GM19023 (cell line): Measurements from ENCODE around the gene LRRC46.

Experiments
- ATAC-seq: cut with Tn5 transposase; IDR thresholded peaks from one replicate; pipeline ENCODE4 v1.9.1; 2021; ENCODE audit warnings: mild to moderate bottlenecking, moderate library complexity; ENCODE audit not compliant: unreplicated experiment

Gene LRRC46

DNA sequence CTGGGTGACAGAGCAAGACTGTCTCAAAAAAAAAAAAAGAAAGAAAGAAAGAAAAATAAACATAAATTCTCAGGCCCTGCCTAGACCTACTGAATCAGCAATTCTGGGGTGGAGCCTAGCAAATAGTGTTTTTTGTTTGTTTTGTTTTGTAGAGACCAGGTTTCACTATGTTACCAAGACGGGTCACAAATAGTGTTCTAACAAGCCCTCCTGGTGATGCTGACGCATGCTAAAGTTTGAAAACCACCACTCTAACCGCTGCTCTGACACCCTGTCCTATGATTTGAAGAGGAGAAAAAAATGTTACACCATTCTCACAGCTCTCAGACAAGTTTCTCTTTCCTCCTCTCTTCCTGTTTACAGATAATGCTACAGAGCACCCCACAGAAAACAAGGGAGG is 1.6 kb upstream of the LRRC46 start:
- ATAC-seq: no peak

DNA sequence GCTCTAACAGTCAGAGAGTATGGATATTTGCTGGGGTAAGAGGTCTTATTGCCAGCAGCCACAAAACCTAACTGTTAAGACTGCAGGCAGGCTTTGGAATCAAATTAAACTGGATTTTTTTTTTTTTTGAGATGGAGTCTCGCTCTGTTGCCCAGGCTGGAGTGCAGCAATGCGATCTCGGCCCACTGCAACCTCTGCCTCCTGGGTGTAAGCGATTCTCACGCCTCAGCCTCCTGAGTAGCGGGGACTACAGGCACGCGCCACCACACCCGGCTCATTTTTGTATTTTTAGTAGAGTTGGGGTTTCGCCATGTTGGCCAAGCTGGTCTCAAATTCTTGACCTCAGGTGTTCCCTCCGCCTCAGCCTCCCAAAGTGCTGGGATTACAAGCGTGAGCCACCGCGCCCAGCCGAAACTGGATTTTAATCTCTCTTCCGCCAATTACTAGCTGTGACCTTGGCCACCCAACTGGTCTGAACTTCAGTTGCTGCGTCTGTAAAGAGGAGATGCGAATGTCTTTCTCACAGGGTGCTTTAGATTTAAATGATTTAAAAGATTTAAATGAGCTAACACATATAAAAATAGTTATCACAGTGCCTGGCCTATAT is 971 bp upstream of the LRRC46 start:
- ATAC-seq: no peak

DNA sequence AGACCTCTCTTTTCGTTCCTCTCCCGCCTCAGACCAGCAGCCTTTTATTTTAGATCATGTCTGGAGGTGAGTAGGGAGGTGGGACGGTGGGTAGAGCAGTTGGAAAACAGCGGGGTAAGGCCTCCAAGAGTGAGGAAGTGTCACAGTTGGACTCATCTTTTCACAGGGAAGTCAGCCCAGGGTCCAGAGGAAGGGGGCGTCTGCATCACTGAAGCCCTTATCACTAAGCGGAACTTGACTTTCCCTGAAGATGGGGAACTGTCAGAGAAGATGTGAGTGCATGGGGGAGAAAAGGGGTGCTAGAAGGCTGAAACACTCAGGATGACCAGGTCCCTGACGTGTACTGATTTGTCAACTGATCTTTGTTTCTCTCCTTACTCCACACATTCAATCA is 461 bp downstream of the LRRC46 start:
- ATAC-seq: no peak

DNA sequence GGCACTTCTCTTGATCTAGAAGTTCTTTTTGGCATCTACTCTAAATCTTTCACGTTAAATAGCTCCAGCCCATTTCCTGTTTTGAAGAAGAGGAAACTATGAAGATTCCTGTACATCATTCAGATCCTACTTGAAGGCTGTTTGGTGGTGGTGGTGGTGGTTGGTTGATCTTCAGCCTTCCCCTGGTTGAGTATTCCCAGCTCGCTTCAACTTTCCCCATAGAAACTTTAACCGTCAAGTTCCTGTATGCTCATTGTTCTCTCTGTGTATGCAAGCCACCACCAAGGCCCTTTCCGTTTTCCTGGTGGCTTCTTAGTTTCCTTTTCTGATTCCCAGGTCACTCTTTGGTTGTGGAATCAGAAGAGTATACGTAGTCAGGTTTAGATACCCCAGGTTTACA is 3.3 kb downstream of the LRRC46 start:
- no peak for ATAC-seq

DNA sequence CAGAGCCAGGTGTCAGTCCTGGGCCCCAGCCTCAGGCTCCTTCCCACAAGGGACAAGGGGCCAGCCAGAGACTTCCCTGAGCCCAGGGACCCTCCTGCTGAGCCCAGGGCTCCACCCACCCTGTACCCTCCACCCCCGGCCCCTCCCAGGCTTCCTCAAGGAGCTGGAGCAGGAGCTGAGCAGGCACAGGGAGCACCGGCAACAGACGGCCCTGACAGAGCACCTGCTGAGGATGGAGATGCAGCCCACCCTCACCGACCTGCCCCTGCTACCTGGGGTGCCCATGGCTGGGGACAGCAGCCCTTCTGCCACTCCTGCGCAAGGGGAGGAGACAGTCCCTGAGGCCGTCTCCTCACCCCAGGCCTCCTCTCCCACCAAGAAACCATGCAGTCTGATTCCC is 5.1 kb downstream of the LRRC46 start:
- no peak for ATAC-seq

DNA sequence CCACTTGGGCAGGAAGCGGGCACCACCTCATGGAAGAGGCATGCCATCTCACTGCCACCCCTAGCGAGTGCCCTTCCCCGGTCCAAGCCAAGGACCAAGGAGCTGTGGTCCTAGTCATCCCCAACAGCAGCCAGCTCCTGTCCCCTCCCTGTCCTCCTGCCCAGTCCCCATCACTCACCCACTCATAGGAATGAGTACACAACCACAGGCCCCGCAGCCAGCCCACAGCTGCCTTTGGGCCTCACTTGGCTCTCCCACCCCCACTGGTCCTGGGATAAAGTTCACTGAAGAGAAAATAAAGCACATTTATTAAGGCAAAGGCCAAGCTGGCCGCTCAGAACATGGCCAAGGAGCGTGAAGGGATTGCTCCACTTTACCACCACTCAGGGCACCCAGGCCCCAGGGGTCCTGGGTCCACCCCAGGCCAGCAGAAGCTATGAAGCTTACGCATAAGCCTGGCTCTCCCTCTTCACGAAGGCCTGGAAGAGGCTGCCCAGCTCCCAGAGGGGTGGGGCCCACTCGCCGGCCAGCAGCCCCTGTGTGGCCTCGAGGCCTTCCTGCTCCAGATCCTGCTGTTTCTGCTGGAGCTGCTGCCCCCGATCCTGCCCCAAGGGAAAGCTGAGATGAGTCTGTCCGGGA is 6.0 kb downstream of the LRRC46 start:
- no peak for ATAC-seq

DNA sequence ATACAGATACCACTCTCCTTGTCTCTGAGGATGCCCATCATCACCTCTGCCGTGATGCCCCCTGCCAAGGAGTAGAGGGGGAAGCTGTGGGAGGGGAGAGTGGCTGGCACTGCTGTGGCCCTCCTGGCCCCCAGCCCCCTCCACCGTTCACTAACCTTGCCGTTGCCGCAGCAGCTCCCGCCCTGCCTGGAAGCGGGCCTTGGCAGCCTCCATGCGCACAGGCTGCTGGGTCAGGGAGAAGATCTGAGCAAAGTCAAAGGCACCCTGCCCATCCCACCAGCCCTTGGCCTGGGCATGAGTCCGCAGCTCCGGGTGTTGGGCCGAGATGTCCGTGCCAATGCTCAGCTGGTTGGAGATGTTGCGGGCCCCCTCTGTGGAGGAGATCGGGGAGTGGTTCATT is 7.2 kb downstream of the LRRC46 start:
- no peak for ATAC-seq

DNA sequence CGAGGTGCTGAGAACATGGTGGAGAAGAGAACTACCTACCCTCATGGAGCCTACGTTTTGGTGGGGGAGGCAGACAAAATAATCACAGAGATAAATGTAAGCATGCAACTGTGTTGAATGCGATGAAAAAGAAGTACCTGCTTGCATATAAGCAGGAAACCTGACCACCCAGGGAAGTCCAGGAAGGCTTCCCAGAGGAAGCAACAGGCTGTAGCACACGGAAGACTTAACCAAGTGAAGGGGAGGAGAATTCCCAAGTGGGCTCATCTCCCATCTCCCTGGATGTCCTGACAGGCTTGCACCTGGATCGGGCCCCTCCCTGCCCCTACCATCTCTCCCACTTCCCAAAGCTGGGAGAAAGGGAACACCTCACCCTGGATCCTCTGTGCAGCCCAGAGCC is 7.6 kb downstream of the LRRC46 start:
- ATAC-seq: no peak

DNA sequence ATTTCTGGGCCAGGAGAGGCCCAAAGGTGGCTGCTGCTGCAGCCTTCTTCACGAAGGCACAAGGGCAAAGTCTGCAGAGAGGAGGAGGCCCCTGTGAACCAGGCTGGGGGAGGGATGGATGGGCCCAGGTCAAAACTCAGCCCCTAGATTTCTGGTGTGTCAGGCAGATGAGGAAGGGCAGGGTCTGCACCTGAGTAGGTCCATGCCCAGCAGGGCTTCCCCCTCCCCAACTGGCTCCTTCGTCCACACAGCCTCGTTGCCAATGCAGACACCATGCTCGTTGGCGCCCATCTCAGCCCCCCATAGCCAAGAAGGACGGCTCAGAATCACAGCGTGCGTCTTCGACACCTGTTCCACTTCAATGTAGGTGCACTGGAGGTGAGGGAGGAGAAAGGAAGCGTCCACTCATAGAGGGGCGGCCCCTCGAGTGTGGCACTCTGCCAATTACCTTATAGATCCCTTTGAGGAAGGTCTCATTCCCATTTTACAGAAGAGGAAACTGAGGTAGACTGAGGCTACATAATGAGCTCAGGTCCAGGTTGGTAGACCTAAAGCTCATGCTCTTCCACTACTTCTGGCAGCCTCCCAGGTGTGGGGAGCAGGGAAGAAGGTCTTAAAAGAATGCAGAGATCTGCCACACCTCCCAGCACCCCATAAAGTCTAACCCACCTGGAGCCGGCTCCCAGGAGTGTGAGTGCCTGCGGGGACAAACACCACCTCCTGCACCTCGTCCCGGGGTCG is 8.7 kb downstream of the LRRC46 start:
- ATAC-seq: no peak

DNA sequence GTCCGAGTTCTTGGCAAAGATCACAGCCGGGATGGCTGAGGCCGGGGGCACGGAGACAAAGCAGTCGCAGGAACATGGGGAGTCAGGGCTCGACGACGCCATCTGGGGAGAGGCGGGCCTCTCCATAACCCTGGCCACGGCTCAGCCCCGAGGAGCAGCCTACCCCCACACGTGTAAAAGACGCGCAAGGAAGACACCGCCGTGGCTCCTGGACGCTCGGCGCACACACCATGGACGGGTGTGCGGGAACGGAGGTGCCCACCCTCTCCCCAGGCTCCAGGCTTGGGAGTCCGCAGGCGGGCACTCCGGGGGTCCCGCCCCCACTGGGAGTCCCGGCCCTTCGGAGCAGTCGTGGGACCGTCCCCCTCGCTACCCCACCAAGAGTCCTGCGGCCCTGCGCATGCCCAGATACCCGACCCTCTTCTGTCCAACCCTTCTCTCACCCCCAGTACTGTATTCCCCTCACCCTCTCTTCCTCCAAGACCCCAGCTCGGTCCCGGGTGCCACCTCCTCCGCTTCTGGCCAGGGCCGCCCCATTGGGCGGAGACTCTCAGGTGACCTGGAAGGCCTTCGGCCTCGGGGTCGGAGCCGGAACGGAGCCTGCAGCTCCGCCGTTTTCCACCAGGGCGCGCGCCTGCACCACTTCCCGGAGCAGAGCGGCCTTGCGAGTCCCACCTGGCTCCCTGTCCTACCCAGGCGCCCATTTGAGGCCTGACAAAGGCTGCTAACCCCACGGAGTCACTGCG is 9.4 kb downstream of the LRRC46 start, which contains the start of gene SCRN2:
TSS of gene SCRN2 (minus strand) at position 532 of the 746 bp plus-strand sequence. CDS start at position 102, 430 bp downstream.
- peak; percentile 89 for ATAC-seq

DNA sequence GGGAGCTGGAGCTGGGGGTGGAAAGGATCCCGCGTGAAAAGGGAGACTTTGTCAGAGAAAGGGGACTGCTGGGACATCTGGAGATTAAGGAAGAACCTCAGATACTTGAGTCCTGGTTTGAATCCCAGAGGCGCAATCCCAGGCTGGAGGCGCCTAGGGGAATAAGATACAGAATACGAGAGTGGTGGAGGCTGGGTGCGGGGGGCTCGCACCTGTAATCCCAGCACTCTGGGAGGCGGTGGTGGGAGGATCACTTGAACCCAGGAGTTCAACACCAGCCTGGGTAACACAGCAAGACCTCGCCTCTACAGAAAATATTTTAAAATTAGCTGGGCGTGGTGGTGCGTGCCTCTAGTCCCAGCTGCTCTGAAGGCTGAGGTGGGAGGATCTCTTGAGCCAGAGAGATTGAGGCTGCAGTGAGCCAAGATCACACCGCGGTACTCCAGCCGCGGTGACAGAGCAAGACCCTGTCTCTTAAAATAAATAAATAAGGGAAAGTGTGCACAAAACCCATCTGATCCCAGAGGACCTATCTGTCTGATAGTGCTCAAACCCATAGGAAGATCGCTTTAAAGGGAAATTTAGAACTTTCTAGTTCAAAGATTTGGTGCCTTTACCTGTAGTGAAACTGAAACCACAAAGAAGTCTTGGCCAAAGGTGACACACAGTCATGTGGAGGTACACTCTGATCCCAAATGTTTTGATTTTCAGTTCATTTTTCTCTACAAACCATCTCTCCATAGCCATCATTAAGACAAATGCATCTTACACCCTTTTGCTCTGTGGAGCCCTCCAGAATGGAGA is 10.2 kb downstream of the LRRC46 start:
- no peak for ATAC-seq

DNA sequence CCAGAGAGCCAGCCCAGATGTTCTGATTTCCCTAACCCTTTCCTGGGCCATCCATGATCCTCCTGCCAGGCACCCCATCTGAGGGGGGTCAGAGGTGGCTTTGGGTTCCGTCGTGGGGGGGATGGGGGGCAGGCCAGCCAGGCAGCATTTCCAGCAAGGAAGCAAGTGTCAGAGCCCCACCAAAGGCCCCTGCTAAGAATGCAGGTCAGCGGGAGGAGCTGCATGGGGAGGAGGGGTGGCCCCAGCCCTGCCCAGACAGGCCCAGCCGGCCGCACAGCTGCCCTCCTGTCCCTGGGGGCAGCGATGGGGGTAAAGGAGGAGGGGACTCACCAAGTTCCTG is 11.9 kb downstream of the LRRC46 start:
- ATAC-seq: no peak

DNA sequence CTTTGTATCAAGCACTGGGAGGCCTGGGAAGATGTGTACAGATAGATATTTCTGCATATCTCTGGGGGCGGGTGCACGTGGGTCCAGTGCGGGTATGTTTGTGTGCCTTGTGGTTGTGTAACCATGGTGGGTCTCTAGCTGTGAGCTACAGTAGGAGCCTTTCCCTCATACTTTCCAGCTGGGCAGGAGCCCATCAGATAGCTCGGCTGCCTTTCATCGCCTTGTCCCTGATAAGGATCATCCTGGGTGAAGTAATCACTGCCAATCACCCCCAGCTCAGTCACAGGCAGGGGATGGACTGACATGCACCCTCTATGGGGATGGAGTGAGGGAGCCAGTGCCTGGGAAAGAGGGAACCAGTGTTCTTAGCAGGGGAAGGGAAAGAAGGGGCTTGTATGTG is 12.8 kb downstream of the LRRC46 start:
- ATAC-seq: no peak

DNA sequence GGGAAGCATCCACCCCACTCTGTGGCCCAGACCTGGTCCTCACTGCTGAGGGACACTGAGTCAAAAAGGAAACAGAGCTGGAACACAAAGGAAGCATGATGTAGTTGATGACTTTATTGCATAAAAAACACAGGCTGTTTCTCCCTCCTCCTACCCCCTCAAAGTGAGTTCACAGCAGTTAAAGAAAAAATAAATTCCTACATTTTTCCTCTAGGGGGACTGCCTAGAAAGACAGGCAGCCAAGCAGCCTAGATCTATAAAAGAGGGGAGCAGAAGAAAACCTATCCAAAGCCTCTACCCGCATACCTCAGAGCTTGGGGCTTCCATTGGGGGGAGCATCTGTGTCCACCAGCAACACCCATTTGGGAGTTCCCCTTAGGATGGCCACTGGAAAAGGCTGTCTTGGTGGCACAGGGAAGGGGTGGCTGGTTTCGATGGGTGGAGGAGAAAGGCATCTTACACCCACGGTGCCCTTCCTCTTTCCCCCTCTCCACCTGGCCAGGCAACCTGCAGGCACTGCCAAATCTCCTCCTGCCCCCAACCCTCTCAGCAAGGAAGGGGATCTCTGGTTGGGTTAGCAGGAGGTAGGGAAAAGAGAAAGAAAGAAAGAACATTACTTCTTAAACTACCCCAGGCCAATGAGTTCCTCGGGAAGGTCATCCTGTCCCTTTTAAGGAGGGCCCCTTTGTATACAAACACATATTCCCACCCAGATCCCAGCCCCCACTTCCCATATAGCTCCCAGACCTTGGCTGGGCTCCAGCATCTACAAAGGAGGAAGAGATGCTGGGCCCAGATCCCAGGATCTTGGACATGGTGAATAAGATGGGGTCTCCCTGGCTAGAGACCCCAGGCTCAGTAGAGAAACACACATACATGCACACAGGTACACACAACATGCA is 13.6 kb downstream of the LRRC46 start:
- ATAC-seq: no peak

DNA sequence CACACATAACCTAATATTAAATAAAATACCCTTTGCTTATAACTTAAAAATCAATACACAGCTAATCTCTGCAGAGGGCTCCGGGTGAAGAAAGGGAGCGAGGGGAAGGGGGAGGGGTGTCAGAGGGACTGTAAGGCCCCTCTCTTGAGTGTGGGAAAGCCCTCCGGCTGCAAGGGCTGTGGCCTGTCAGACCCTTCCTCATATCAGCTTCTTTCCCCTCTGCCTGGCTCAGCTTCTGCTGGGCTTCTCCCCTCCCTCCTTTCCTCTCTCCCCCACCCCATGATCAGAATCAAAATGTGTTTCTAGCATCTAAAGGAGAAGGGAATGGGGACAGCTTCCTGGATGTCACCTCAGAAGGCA is 14.2 kb downstream of the LRRC46 start:
- ATAC-seq: no peak

DNA sequence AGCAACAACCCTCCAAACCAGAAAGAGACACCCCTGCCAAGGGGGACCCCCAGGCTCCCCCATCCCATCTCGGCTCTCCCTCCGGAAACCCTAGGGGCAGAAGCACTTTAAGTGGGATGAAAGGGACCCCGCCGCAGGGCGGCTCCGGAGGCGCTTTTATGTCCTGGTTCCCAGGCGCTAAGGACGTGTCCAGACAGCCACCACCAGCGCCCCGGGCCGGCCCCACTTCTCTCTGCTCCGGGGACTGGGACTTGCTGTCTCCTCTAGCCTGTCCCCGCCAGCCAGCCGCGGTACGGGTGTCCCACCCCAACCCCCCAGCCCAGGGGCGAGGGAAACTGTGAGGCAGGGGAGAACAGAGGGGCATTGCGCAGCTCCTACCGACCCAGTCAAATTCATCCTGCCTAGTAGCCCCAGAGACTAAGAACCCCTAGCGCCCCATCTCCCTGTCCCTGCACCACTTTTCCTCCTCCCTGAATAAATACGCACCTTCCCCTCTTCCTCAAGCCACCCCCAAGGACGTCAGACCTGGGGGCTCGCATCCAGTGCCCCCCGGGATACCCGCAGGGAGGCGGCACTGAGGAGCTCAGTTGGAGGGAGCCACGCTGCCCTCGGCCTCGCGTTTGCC is 15.4 kb downstream of the LRRC46 start:
- ATAC-seq: no peak

DNA sequence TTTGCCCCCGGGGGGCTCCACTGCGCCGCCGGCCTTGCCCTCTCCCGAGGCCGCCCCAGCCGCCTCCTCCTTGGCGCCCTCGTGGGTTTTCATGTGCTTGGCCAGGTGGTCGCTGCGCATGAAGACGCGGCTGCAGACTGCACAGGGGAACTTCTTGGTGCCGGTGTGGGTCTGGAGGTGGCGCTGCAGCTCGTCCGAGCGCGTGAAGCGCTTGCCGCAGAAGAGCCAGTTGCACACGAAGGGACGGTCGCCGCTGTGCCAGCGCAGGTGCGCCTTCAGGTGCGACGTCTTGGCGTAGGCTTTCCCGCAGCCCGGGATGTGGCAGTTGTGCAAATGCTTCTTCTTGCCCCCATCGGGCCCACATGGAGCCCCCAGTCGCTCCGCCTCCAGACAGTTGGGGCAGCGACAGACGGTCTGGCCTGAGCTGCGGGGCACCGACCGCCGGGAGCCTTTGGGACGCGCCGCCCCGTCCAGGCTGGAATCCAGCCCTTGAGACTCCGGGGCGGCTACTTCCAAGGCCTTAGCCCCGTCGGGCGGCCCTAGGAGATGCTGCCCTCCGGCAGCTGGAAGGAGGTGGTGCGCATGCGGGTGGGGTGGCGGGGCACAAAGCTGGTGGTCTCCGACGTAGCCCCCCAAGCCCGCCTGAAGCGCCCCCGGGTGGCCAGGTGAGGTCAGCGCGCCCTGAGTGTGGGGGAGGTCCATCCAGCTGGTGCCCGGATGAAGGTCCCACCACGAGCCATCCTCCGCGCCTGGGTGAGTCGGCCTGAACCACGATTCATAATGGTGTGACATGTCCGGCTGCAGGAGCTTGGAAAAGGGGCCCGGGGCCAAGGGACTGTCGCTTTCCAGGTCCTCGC is 16.1 kb downstream of the LRRC46 start:
- ATAC-seq: no peak

DNA sequence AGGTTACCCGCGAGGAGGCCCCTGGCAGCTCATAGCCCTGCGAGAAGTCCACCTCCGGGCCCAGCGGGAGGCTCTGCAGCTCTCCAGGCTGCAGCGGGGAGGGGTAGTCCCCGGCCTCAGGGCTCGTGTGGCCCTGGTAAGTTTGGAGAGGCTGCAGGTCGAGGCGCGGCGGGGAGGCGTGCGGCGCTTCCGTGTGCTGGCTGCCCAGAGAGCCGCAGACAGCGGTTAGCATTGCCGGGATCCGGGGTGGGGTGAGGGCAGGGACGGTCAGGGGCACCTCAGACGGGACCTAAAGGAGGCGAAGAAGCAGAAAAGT is 16.7 kb downstream of the LRRC46 start:
- ATAC-seq: no peak

DNA sequence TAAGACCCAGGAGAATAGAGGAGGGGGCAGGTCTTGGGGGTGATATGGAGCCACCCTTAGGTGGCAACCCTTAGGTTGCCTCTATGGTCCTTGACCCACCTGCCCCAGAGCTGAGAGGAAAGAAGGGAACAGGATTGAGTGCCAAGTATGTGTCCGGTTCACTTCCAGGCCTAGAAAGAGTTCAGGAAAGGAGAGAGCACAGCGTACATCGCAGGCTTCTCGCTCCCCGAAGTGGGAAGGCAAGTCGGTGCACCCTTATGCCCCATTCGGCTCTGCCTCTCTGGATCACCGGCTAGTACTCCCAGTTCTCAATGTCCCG is 18.9 kb downstream of the LRRC46 start:
- no peak for ATAC-seq
